BLaER1 treated with 17β-estradiol and CSF1 and Interleukin-3, amounts not matched to agents 10 nM and 100 nM (cell line): ENCODE data around the gene GPR135.
"Not testable (repeated sequence)": the region's sequence is repeated elsewhere in the genome, so short reads cannot be mapped to it uniquely, and the experiment has no call there.

Source experiments
- H3K27ac ChIP-seq, 11 experiments: shearing (Covaris generic); formaldehyde crosslinking; 2 replicates each; pipeline ENCODE4 v1.8.1; 2022
- H3K27me3 ChIP-seq, 11 experiments: shearing (Covaris generic); formaldehyde crosslinking; 2 replicates each; pipeline ENCODE4 v1.8.1; 2022
- H3K36me3 ChIP-seq, 11 experiments: shearing (Covaris generic); formaldehyde crosslinking; 2 replicates each; pipeline ENCODE4 v1.8.1; 2022
- H3K4me1 ChIP-seq, 10 experiments: shearing (Covaris generic); formaldehyde crosslinking; 2 replicates each; pipeline ENCODE4 v1.8.1; 2022
- H3K4me2 ChIP-seq, 11 experiments: shearing (Covaris generic); formaldehyde crosslinking; 2 replicates each; pipeline ENCODE4 v1.8.1; 2022
- H3K4me3 ChIP-seq, 10 experiments: shearing (Covaris generic); formaldehyde crosslinking; 2 replicates each; pipeline ENCODE4 v1.8.1; 2022
- H3K9ac ChIP-seq, 11 experiments: shearing (Covaris generic); formaldehyde crosslinking; 2 replicates each; pipeline ENCODE4 v1.8.1; 2022
- H3K9me3 ChIP-seq, 11 experiments: shearing (Covaris generic); formaldehyde crosslinking; replicated peaks in 1 of 11; 2 replicates each; pipeline ENCODE4 v1.8.1; 2022
- H4K20me1 ChIP-seq, 11 experiments: shearing (Covaris generic); formaldehyde crosslinking; 2 replicates each; pipeline ENCODE4 v1.8.1; 2022
- Cebpa-rat ChIP-seq, 11 experiments: shearing (Covaris generic); IDR thresholded peaks; 2 replicates each; pipeline ENCODE4 v1.8.1; 2022

Gene GPR135

DNA sequence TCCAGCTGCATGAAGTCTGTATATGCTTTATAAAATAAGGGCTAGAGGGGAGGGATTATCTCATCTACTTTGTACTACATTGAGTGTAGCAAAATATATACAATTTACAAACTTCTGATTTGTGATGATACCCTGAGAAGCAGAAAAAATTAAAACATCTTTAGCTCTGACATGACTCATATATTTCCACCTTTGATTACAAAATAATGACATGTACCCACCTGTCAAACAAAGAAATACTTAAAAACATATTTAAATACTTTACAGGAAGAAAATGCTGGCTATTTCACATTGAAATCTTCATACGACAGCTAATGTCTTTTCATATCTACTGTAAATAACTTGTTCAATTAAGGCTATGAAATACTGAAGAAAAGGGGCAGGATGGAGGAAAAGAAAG is 3.3 kb downstream of the GPR135 start:
- H3K4me1 ChIP-seq: peaks cover 8 to 16% (median 12%) of the 10 kb centered on the region in 10 experiments
- H3K4me2 ChIP-seq: no peak overlapping the region
- no peak overlapping the region for H3K9ac ChIP-seq
- H3K27ac ChIP-seq: no peak overlapping the region
- no peak for TF ChIP-seq Cebpa-rat (IDR thresholded peaks at IDR 0.05)
- H4K20me1 ChIP-seq: peaks cover 0 to 38% (median 33%) of the 10 kb centered on the region in 11 experiments; a peak in 18 of 22 replicates
- no peak overlapping the region for H3K4me3 ChIP-seq
- H3K27me3 ChIP-seq: peaks cover 36 to 46% (median 43%) of the 10 kb centered on the region in 11 experiments
- peaks cover 0 to 10% (median 4%) of the 10 kb centered on the region in 11 experiments; a peak in 6 of 22 replicates for H3K36me3 ChIP-seq
- no peaks in the 10 kb centered on the region; a peak in 1 of 22 replicates for H3K9me3 ChIP-seq

DNA sequence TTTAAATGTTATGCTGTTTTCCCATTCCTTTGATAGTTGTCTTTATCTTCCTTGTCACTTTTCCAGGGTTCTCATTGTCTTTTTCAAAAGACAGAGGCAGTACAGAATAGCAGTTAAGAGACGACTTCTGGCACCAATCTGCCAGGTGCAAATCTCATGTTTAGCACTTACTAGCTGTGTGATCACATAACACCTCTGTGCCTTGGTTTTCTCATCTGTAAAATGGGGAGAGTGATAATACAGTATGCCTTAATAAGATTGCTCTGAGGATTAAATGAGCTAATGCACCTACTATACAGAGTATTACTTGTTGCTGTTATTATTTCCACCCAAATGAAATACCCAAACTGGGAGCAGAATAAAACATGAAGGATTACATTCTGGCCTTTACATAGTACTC is 4.8 kb downstream of the GPR135 start:
- no peak for TF ChIP-seq Cebpa-rat (IDR thresholded peaks at IDR 0.05)

DNA sequence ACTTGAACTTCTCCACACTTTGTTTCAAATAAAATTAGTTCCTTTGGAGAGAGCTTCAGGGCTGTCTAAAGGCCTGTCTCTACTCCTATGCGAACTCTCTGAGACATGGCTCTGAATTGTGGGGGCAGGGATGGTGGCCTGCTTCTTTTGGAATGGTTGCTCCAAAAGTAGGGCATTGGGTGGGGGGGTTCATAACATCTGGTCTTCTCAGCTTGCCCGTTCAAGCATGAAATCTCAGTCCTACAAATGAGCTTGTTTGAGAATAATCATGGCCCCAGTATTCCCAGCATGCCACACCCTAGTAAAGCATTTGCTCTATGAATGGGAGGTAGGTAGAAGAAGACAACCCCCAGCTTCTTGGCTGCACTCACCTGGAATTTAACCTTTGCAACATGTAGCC is 6.7 kb downstream of the GPR135 start:
- Histone ChIP-seq H3K27ac (no peak overlapping the region), H3K4me1 (no peaks in the 10 kb centered on the region), H4K20me1 (peaks cover 0 to 5% (median under 1%) of the 10 kb centered on the region in 11 experiments; a peak in 13 of 22 replicates), H3K9ac (no peak overlapping the region), H3K36me3 (peaks cover 0 to 25% (median 11%) of the 10 kb centered on the region in 11 experiments; a peak in 13 of 22 replicates), H3K27me3 (peaks cover 7 to 13% (median 10%) of the 10 kb centered on the region in 11 experiments), H3K9me3 (no peaks in the 10 kb centered on the region; a peak in 1 of 22 replicates), H3K4me2 (no peak overlapping the region), H3K4me3 (no peak overlapping the region)
- TF ChIP-seq Cebpa-rat (IDR thresholded peaks at IDR 0.05): no peak

More for the DNA sequence above, 4.8 kb downstream of the GPR135 start:
- H3K27ac ChIP-seq: no peak overlapping the region
- peaks cover 0 to 18% (median 9%) of the 10 kb centered on the region in 11 experiments; a peak in 13 of 22 replicates for H3K36me3 ChIP-seq
- no peak overlapping the region for H3K4me2 ChIP-seq
- H3K4me1 ChIP-seq: peaks cover 8 to 16% (median 11%) of the 10 kb centered on the region in 10 experiments
- H3K27me3 ChIP-seq: peaks cover 26 to 32% (median 29%) of the 10 kb centered on the region in 11 experiments
- peaks cover 0 to 24% (median 20%) of the 10 kb centered on the region in 11 experiments; a peak in 18 of 22 replicates for H4K20me1 ChIP-seq
- H3K4me3 ChIP-seq: no peak overlapping the region
- H3K9me3 ChIP-seq: no peaks in the 10 kb centered on the region; a peak in 1 of 22 replicates
- no peak overlapping the region for H3K9ac ChIP-seq

DNA sequence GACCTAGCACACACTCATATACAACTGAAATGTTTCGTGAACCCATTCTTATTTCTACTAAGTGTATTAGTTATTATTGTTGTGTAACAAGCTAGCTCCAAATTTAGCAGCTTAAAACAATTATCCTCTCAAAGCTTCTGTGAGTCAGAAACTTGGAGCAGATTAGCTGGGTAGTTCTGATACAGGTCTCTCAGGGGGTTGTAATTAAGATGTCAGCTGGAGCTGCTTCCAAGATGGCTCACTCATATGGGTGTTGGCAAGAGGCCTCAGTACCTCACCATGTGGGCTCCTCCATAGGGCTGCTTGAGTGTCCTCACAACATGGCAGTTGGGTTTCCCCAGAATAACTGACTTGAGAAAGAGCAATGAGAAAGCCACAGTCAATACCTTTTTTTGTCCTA is 9.8 kb downstream of the GPR135 start:
- Histone ChIP-seq H3K9me3 (no peaks in the 10 kb centered on the region; a peak in 1 of 22 replicates), H3K36me3 (peaks cover 0 to 22% (median 9%) of the 10 kb centered on the region in 11 experiments; a peak in 12 of 22 replicates), H3K27ac (no peak overlapping the region), H3K4me2 (no peak overlapping the region), H3K4me1 (no peaks in the 10 kb centered on the region), H3K27me3 (no peaks in the 10 kb centered on the region), H3K9ac (no peak overlapping the region), H4K20me1 (no peaks in the 10 kb centered on the region), H3K4me3 (no peak overlapping the region)
- TF ChIP-seq Cebpa-rat (IDR thresholded peaks at IDR 0.05): no peak

DNA sequence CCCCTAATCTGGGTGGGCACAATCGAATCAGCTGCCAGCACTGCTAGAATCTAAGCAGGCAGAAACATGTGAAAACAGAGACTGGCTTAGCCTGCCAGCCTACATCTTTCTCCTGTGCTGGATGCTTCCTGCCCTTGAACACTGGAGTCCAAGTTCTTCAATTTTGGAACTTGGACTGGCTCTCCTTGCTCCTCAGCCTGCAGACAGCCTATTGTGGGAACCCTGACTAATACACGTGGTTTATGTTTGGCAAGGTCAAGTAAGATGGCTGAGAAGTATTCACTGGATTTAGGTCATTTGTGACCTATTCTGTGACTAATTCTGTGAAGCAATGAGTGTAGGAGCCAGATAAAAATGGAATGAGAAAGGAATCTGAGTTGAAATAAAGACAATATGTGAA is 11.0 kb downstream of the GPR135 start:
- no peak overlapping the region for H3K9ac ChIP-seq
- peaks cover 0 to 18% (median 8%) of the 10 kb centered on the region in 11 experiments; a peak in 12 of 22 replicates for H3K36me3 ChIP-seq
- H3K4me2 ChIP-seq: no peak overlapping the region

DNA sequence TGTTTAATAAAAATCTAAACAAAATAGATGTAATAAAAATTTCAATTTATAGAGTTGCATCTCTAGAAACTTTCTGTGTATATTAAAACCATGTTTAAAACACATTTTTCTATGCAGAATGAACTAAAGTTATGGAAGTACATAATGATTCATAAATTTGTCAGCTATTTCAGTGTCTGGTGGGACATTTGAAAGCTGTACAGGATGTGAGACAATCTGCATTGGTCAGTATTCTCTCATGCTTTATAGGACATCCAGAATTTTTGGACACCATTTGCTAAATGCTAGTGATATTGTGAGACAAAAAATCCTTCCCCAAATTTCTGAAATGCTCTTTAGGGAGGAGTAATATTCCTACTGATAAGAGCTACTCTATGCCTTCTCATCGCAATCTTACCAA is 13.3 kb downstream of the GPR135 start:
- no peaks in the 10 kb centered on the region for H3K9me3 ChIP-seq
- H3K4me1 ChIP-seq: no peaks in the 10 kb centered on the region
- H3K27ac ChIP-seq: no peak overlapping the region
- no peak overlapping the region for H3K4me3 ChIP-seq
- no peak overlapping the region for H3K9ac ChIP-seq
- no peak for TF ChIP-seq Cebpa-rat (IDR thresholded peaks at IDR 0.05)
- no peaks in the 10 kb centered on the region for H4K20me1 ChIP-seq
- no peak overlapping the region for H3K4me2 ChIP-seq
- peaks cover 0 to 18% (median 7%) of the 10 kb centered on the region in 11 experiments; a peak in 10 of 22 replicates for H3K36me3 ChIP-seq
- H3K27me3 ChIP-seq: no peaks in the 10 kb centered on the region

More for the DNA sequence above, 11.0 kb downstream of the GPR135 start:
- H3K9me3 ChIP-seq: no peaks in the 10 kb centered on the region; a peak in 1 of 22 replicates
- no peaks in the 10 kb centered on the region for H3K27me3 ChIP-seq
- no peak overlapping the region for H3K4me3 ChIP-seq
- TF ChIP-seq Cebpa-rat (IDR thresholded peaks at IDR 0.05): no peak
- no peak overlapping the region for H3K27ac ChIP-seq
- no peaks in the 10 kb centered on the region for H4K20me1 ChIP-seq
- no peaks in the 10 kb centered on the region for H3K4me1 ChIP-seq

DNA sequence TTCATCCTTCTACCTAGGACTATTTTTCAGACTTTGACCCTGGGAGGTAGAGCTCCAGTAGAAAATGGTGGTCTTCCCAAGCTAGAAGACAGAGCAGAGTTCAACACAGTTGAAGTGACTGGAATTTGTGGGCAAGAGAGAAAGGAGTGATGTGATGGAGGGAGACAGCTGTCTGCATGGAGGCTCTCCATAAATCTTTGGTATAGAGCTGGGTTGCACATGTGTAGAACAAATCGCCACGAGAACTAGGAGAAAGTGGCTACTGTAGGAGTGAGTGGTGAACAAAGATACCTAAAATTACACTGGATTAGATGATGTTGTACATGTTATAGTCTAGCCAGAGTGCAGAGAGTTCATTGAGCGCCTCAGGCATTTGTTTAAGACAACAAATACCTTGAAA is 14.5 kb downstream of the GPR135 start:
- Histone ChIP-seq H3K27me3 (no peaks in the 10 kb centered on the region), H4K20me1 (no peaks in the 10 kb centered on the region), H3K4me2 (no peak overlapping the region), H3K9ac (no peak overlapping the region), H3K4me3 (no peak overlapping the region), H3K27ac (no peak overlapping the region), H3K9me3 (no peaks in the 10 kb centered on the region), H3K36me3 (peaks cover 0 to 11% (median 5%) of the 10 kb centered on the region in 11 experiments; a peak in 10 of 22 replicates), H3K4me1 (no peaks in the 10 kb centered on the region)
- TF ChIP-seq Cebpa-rat (IDR thresholded peaks at IDR 0.05): no peak

DNA sequence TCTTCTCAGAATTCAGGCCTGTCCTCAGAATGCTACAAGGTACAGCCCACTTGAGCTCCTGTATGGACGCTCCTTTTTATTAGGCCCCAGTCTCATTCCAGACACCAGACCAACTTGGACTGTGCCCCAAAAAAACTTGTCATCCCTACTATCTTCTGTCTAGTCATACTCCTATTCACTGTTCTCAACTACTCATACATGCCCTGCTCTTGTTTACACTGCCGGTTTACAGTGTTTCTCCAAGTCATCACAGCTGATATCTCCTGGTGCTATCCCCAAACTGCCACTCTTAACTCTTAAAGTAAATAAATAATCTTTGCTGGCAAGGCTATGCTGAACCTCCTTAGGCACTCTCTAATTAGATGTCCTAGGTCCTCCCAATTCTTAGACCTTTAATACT is 16.5 kb downstream of the GPR135 start:
- not testable (repeated sequence) for H3K27ac ChIP-seq, H3K4me1 ChIP-seq, H3K9me3 ChIP-seq, H3K9ac ChIP-seq, H3K27me3 ChIP-seq, H4K20me1 ChIP-seq, H3K4me2 ChIP-seq, H3K36me3 ChIP-seq, H3K4me3 ChIP-seq

DNA sequence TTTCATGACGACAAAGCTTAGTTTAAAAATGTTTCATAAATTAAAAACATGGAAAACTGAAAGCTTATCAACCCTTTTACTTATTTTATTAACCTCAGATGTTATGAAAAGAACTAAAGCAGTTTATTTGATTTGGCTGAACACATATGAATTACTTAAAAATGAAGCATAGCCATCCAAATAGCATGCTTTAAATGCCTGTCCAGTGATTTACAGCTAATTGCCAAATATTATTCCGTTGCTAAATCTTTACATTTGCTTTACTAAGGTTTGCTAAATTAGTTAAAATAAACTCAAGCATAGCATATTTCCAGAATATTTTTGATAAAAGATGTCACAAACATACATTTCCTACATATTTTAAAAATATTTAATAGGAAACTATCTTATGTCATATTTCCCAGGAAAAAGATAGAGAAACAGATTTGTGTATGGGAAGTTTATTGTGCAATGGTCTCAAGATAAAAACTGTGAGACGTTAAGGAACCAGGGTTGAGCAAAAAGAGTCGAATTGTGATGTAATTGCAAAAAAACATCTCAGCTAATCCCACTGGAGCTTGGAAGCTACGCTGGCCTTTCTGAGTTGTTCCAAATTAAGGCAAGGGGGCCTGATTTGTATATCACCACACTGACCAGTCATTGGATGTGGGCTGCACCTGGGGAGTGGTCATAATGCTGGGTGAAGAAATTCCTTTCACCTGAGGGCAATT is 25.8 kb downstream of the GPR135 start:
- no peak overlapping the region for H3K4me3 ChIP-seq
- H3K4me2 ChIP-seq: peak overlapping the region in 3 of 11 experiments; percentile 1 to 34 (median 12); a peak in 2 of 22 replicates
- H4K20me1 ChIP-seq: no peaks in the 10 kb centered on the region
- no peak for TF ChIP-seq Cebpa-rat (IDR thresholded peaks at IDR 0.05)
- peaks cover 0 to 34% (median 3%) of the 10 kb centered on the region in 10 experiments; a peak in 7 of 20 replicates for H3K4me1 ChIP-seq
- H3K36me3 ChIP-seq: no peaks in the 10 kb centered on the region
- H3K9me3 ChIP-seq: no peaks in the 10 kb centered on the region
- H3K27ac ChIP-seq: no peak overlapping the region
- no peak overlapping the region for H3K9ac ChIP-seq
- H3K27me3 ChIP-seq: no peaks in the 10 kb centered on the region
